ENCODE results near the gene VWCE. TPM values are rescaled to one million over a fixed set of nuclear protein-coding genes. Genes with fewer than 3 reads are reported as not detected.
A peak's percentile ranks its signal among the peaks of the same experiment; 100 is the strongest.

The VWCE gene
- polyA plus RNA-seq, 1 donor from 2014 or later, result 9.8 TPM

DNA sequence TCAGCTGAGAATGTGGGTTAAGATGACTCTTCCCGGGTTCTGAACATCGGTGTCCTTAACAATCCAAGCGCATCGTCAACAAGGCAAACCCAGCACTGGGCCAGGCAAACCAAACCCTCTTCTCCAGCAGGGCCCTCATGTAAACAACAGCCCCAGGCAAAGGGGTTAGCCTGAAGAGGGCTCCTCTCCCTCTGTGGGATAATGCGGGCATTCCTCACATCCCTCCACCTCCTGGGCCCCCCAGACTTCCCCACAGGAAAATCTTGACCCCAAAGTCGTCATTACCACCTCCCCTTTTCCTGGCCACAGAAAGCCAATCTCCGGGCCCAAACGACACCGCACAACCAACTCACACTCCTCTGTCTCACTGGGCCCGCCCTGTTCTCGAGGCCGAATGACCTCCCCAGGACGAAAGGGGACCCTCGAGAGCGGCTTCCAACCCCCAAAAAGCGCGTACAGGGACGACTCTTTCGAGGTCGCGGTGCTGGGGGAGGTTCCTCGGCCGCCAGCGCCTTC is 37.2 kb upstream of the VWCE start:
- Histone ChIP-seq H3K9ac (ENCODE audit: low read length) (peak overlapping the region; percentile 93), H3K79me2 (replicated peaks; ENCODE audit: insufficient read depth, low read length) (peaks cover 50% of the 10 kb centered on the region), H3K36me3 (ENCODE audit: insufficient read depth, low read length) (no peaks in the 10 kb centered on the region), H3K4me3 (ENCODE audit: low read length) (peak overlapping the region; percentile 99), H3F3A (ENCODE audit: insufficient read depth, low read length, poor library complexity, severe bottlenecking) (no peaks in the 10 kb centered on the region), H4K20me1 (ENCODE audit: insufficient read depth) (no peaks in the 10 kb centered on the region), H3K9me3 (ENCODE audit: low read length) (no peaks in the 10 kb centered on the region), H3K27ac (ENCODE audit: low read length) (peak overlapping the region; percentile 93), H3K9me2 (ENCODE audit: insufficient read depth, low read length) (no peaks in the 10 kb centered on the region), H2AFZ (ENCODE audit: low read depth, low read length) (peak overlapping the region; percentile 65), H3K4me2 (ENCODE audit: low read length) (peak overlapping the region; percentile 98), H3K27me3 (ENCODE audit: insufficient read depth, low read depth, low read length) (no peaks in the 10 kb centered on the region)
- no peak for TF ChIP-seq REST (IDR thresholded peaks at IDR 0.05; ENCODE audit: borderline replicate concordance)
- no peak for TF ChIP-seq EP300 (conservative IDR thresholded peaks at IDR 0.05; ENCODE audit: poor library complexity, severe bottlenecking)

DNA sequence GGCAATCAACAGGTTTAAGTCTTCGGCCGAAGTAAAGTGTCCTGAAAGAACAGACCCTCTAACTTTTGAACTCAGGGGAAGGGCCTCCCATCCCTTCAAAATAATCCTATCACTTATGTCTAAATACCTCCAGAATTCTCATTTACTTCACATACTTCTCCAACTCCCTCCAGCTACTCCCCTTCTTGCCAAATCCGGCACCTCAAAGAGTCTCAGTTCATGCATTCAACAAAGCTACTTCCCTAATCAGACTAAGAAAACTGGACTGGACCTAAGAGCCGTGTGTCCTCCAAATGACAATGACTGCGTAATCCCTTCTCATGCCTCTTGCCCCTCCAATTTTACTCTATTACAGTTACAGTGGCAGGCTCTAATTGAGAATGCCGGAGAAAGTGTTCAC is 36.5 kb upstream of the VWCE start:
- H3K27me3 ChIP-seq (ENCODE audit: insufficient read depth, low read depth, low read length), result no peaks in the 10 kb centered on the region
- TF ChIP-seq POLR2AphosphoS5 (IDR thresholded peaks at IDR 0.05), result no peak
- TF ChIP-seq MXI1 (conservative IDR thresholded peaks at IDR 0.05; ENCODE audit: poor library complexity, severe bottlenecking), result no peak
- TF ChIP-seq REST (IDR thresholded peaks at IDR 0.05; ENCODE audit: borderline replicate concordance), result no peak
- TF ChIP-seq EZH2 (IDR thresholded peaks at IDR 0.05; ENCODE audit: borderline replicate concordance, insufficient read depth, low read length, poor library complexity, severe bottlenecking), result no peak
- no peak for TF ChIP-seq RAD21 (conservative IDR thresholded peaks at IDR 0.05)
- no peak for TF ChIP-seq CTCF (IDR thresholded peaks at IDR 0.05; ENCODE audit: poor library complexity, severe bottlenecking)
- TF ChIP-seq TAF1 (IDR thresholded peaks at IDR 0.05; ENCODE audit: low read depth), result no peak
- no peak for TF ChIP-seq SMC3 (conservative IDR thresholded peaks at IDR 0.05; ENCODE audit: poor library complexity)
- TF ChIP-seq EP300 (conservative IDR thresholded peaks at IDR 0.05; ENCODE audit: poor library complexity, severe bottlenecking), result no peak
- no peaks in the 10 kb centered on the region for H3F3A ChIP-seq (ENCODE audit: insufficient read depth, low read length, poor library complexity, severe bottlenecking)
- H3K9ac ChIP-seq (ENCODE audit: low read length), result peak overlapping the region; percentile 93
- no peak overlapping the region for H3K27ac ChIP-seq (ENCODE audit: low read length)
- H4K20me1 ChIP-seq (ENCODE audit: insufficient read depth), result no peaks in the 10 kb centered on the region
- peak overlapping the region; percentile 98 for H3K4me2 ChIP-seq (ENCODE audit: low read length)
- no peak overlapping the region for H2AFZ ChIP-seq (ENCODE audit: low read depth, low read length)
- no peaks in the 10 kb centered on the region for H3K9me3 ChIP-seq (ENCODE audit: low read length)
- peak overlapping the region; percentile 99 for H3K4me3 ChIP-seq (ENCODE audit: low read length)
- H3K36me3 ChIP-seq (ENCODE audit: insufficient read depth, low read length), result no peaks in the 10 kb centered on the region
- H3K9me2 ChIP-seq (ENCODE audit: insufficient read depth, low read length), result no peaks in the 10 kb centered on the region
- H3K79me2 ChIP-seq (replicated peaks; ENCODE audit: insufficient read depth, low read length), result peaks cover 51% of the 10 kb centered on the region

Data from neural cell (in vitro differentiated cells).